HG03139 (cell line): Measurements from ENCODE around the gene NRG2.

Experiments used
- ATAC-seq: cut with Tn5 transposase; IDR thresholded peaks from one replicate; pipeline ENCODE4 v1.9.1; 2021; ENCODE audit not compliant: unreplicated experiment

Gene NRG2

GRCh38 chr5:139910901-139911300, 132.2 kb downstream of the NRG2 start:
- no peak for ATAC-seq

GRCh38 chr5:139910036-139910435, 133.1 kb downstream of the NRG2 start:
- no peak for ATAC-seq

- ATAC-seq: no peak
Measured at GRCh38 chr5:139908749-139909148, 134.3 kb downstream of the NRG2 start.

DNA sequence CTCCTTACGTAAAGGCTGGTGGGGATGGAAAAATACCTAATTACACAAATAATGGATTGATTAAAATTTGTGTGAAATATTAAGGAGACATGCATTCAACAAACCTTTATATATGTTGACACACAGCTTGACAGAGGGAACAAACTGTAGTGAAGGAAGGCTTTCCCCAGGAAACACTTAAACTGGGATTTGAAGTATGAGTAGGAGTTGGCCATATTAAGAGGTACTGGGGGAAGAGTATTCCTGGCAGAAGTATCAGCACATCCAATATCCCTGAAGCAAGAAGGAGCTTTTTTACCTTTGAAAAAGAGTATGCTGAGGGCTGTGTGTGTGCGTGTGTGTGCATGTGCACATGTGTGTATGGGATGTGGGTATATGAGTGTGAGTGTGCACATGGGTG, 136.4 kb downstream of the NRG2 start:
- no peak for ATAC-seq

DNA sequence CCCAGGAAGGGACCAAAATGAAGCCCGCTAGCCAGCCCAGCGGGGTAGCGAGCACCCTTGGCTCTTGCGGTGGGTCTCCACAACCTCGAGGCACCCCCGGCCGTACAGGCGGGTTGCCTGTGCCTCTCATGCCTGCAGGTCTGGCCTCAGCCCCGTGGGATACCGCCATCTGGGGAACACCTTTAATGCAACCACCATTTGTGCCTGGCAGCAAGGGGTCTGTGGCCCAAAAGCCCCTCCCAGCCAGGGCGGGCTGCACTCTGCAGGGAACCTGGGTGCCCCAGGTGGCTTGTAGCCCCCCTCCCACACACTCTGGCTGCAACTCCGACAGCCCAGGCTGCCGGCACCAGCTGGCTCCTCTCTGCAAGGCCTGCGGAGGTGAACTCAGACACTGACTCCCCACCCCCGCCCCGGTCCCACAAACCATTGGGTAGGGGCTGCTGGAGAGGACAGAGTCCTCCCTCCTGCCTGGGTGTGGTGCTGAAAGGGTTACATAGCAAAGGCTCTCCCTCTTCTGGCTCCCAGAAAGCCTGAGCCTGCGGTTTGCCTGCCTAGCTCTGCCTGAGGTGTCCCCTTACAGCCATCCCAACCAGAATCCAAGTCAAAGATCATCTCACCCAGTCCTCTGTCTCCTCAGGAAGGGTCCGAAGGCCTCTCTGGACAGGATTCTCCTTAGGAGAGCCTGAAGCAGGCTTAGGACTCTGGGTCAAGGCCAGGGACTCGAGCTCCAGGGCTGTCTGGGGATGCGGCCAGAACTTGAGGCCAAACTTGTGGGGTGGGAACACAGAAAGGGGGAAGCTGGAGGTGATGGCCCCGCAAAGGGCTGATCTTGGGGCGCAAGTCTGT, 138.1 kb downstream of the NRG2 start:
- no peak for ATAC-seq

- ATAC-seq: no peak
Measured at GRCh38 chr5:139904566-139904815, 138.6 kb downstream of the NRG2 start.

DNA sequence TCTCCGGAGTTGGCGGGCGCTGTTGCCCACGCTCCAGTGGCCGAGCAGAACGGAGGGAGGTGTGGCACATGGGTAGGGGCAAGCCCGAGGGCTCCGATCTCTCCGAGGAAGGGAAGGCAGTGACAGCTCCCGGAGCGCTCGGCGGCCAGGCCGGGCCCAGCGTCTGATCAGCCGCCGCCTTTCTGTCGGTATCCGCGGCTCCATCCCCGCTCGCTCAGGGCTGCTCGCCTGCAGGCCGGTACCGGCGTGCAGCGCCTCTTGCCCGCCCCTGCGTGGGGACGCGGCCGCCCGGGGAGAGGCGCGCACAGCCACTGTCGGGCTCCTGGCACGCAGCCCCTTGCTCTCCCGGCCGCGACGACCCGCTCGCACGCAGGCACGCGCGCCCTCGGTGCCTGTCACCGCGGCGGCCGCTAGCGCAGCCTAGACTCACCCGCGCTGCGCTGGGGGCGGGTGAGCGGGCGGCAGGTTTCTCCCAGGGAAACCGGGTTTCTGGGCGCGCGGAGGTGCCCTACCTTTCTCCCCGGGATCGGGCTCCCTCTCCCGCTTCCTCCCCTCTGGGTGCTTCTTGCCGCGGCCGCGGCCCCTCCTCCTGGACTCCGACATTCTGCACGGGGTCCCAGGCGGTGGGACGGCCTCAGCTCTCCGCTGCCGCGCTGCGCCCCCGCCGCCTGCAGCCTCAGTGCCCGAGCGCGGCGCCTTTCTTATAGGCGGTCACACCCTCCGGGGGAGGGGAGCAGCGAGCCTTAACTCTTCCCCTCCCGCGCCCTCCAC, 139.1 kb downstream of the NRG2 start:
- ATAC-seq: no peak

DNA sequence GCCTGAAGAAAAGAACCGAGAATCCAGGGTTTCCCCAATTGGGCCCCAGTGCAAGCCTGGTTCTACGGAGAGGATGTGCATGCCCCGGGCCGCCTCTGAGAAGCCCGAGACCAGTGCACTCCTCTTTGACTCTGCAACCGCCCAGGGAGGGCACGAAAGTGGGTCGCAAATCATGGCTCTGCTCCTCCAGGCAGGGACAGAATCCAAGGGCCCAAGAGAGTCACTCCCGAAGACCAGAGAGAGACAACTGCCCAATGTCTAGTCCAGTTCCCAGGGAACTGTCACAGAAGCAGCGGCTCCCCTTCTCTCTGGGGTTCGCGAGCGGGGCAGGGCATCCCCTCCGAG, 139.7 kb downstream of the NRG2 start:
- no peak for ATAC-seq

- no peak for ATAC-seq
Measured at GRCh38 chr5:139901986-139902385, 141.1 kb downstream of the NRG2 start.

DNA sequence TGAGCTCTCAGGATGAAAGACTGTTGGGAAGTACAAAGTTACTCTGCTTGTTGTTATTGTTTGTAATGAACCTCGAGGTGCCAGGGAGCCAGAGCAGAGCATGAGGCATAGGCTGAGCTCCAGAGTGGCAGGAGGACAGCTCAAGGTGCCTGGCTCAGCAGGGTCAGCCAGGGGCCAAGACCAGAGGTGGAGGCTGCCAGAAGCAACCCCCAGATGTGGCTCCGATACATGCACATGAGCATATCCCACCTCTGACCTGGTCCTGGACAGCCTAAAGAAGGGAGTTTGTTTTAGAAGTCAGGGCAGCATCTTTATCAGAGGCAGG, 141.9 kb downstream of the NRG2 start:
- ATAC-seq: no peak

DNA sequence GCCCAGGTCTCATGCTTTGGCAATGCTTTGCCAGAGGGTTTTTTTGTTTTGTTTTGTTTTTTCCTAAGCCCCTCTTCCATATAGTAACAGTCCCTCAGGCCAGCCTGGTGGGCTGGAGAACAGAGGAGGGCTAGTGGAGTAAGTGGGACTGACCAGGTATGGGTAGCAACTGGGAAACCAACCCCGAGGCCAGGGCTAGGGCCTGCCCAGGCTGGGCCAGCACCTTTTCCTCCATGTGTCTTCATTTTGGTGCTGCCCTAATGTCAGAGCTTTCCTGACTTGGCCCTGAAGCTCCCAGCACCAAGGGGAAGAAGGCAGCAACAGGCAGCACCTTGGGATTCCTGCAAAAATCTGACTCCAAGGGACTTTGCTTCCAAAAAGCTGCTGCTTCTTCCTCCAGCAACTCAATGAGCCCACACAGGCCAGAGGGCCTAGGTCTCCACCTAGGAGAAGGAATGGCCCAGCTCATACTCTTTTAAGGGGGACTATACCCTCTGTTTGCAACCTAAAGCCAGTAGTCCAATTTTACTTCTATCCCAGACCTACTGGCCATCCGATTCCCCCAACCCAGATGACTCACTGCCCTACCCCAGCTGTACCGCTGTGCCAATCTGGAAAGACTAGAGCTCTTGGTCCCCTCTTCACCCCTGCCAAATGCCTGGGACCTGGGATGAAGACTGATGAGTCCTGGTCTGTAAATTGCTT, 142.4 kb downstream of the NRG2 start:
- no peak for ATAC-seq

- ATAC-seq: no peak
Measured at GRCh38 chr5:139898981-139899380, 144.1 kb downstream of the NRG2 start.

- no peak for ATAC-seq
Measured at GRCh38 chr5:139897982-139898381, 145.1 kb downstream of the NRG2 start.

DNA sequence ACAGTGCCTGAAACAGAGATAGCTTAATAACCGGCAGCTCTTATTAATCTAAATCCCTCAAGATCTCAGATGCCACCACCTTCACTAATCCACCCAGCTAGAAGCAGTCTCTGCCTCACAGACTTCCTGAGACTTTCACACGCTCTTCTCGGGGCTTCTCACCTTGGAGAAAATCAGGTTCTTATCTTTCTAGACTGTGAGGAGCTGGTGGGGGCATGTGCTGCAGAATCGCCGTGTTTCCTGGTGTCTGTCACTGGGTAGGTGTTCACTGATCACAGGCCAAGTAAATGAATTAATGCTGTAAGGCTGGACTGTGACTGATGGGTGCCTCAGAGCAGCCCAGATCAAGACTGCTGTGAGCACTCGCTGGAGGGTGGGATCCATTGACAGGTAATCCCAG, 145.8 kb downstream of the NRG2 start:
- ATAC-seq: no peak

GRCh38 chr5:139896718-139897117, 146.4 kb downstream of the NRG2 start:
- ATAC-seq: no peak

- ATAC-seq: no peak
Measured at GRCh38 chr5:139895647-139896046, 147.5 kb downstream of the NRG2 start.

- no peak for ATAC-seq
Measured at GRCh38 chr5:139895046-139895445, 148.1 kb downstream of the NRG2 start.

DNA sequence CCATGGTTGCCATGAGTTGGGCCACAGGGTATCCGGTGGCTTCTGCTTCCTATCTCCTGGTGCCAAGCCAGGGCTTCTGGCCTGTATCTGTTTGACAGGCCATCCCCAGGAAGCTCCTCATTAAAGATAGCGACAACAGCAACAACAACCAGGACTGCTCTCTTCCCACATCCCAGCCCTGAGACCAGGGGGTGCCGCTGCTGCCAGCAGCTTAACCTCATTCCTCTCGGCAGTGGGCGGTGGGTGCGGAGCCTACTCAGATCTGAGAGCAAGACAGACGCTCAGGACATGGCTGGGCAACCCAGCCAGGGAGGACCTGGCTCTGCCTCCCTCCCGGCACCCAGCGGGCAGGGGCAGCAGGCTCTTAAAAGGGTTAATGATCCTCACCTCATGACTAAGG, 149.2 kb downstream of the NRG2 start:
- no peak for ATAC-seq

DNA sequence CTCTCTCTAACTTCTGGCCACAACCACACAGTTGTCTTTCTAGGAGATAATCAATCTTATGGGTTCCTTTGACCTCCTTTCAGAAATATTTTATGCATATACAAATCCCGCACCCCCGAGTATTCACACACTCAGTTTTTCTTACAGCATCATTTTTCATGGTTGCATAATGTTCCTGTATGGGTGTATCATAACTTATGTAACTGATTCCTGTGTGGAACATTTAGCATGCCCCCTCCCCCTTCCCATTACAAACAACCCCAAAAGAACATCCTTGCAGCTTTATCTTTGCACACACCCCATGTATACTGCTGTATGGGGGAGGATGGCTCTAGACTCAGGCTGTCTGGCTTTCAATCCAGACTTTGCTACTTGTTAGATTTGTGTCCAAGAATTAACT, 153.7 kb downstream of the NRG2 start:
- no peak for ATAC-seq

- no peak for ATAC-seq
Measured at GRCh38 chr5:139888370-139888769, 154.7 kb downstream of the NRG2 start.

DNA sequence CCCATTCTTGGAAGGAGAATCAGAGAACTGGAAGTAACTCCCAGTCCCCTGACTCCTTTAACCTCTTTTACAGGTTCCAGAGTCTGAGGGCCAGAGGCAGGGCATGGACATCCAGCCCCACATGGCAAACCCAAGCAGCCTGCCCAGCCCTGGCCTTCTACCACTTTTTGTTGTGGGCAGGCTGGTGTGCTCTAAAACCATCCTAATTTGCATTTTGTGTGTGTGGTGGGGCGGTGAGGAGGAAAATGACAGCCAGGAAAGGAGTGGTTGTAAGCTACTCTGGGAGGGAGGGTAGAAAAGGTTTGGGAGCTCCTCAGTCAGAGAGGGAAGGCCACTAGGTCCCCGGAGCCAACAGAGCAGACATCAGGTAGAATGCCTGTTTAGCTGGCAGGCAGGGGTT, 156.9 kb downstream of the NRG2 start:
- no peak for ATAC-seq

GRCh38 chr5:139885857-139886208, 157.3 kb downstream of the NRG2 start:
- no peak for ATAC-seq
